Mucosa of descending colon (tissue), 3 donors: Measurements from ENCODE around the gene PDCD1. TPM values are rescaled to one million over a fixed set of nuclear protein-coding genes. Genes with fewer than 3 reads are reported as not detected.

Experiments used
- ATAC-seq: fragments of 200-7000 bp; cut with Tn5 transposase; one replicate; pipeline ENCODE4 v1.9.1; 2020; ENCODE audit warnings: mild to moderate bottlenecking, moderate library complexity
- DNase-seq, 3 donors: peaks; one replicate each; pipeline ENCODE4 v3.0.0-alpha.2; 2020
- H3K36me3 ChIP-seq: fragments of 200-600 bp; one replicate; pipeline ENCODE4 v1.8.0; 2021; ENCODE audit warnings: low read depth, mild to moderate bottlenecking
- H3K4me1 ChIP-seq: fragments of 200-600 bp; one replicate; pipeline ENCODE4 v1.8.0; 2021; ENCODE audit warnings: low read depth, mild to moderate bottlenecking
- H3K4me3 ChIP-seq: fragments of 200-600 bp; one replicate; pipeline ENCODE4 v1.8.0; 2021; ENCODE audit warnings: mild to moderate bottlenecking
- H3K9me3 ChIP-seq: fragments of 200-600 bp; one replicate; pipeline ENCODE4 v1.8.0; 2021; ENCODE audit warnings: mild to moderate bottlenecking
- intact Hi-C, 2 donors: fragments of 100-400 bp; cut with DNase I in 1 of 2; cut with micrococcal nuclease in 1 of 2; formaldehyde crosslinking; loops; one replicate each; pipeline versions ENCODE4 v1.11.0 to v1.11.1; 2022; cut with DNase I, micrococcal nuclease
- total RNA-seq, 3 donors: library from RNA; stranded (reverse); fragmentation: NEBNext Ultra II Directional in 2 of 3; extraction: Animal tissue kit (Norgen Biotek cat#: 25700) in 2 of 3; gene quantifications; one replicate each; pipeline versions ENCODE4 v1.2.1 to v1.2.4, GENCODE V29; 2021 to 2023
- TF ChIP-seq, protein P1 (sequence below): fragments of 200-600 bp; IDR thresholded peaks from one replicate; pipeline ENCODE4 v1.8.0; 2022; ENCODE audit warnings: antibody characterized with exemption, mild to moderate bottlenecking
- donor health status: DM: no; HTN: no; CAD: no; lungs with moderate emphysema.
- donor health status: DM: no; HTN: no; CAD: no.
- donor health status: DM: no; HTN: yes; CAD: no.

PDCD1 gene
- total RNA-seq, 3 donors from 2014 or later: 0.13 to 0.70 TPM; not detected in 1

DNA sequence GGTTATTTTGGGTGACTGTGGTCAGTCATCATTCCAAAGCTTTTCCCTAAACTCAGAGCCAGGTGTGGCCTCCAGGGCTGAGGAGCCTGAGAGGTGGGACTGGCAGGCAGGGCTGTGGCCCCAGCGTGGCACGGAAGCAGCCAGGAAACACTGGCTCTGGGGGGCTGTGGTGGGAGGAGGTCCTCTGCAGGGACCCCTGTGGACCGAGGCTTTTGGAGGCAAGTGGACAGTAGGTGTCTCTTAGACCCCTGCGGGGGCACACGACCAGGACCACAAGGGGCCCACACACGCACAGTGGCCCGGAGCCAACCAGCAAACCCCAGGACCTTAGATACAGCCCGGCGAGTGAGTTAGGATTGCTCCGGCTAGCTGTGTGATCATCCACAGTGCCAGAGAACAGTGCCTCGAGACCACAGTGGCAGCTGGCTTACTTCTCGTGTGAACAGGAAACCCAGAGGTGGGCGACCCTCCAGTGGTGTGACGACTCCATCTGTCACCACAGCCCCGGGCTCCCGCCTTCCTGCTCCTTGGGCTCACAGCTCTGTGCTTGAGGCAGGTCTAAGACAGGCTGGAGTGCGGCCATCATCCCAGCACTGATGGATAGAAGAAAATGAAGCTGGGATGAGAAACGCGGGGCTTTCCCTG lies 9.2 kb upstream of the PDCD1 start:
- TF ChIP-seq, protein P1, sequence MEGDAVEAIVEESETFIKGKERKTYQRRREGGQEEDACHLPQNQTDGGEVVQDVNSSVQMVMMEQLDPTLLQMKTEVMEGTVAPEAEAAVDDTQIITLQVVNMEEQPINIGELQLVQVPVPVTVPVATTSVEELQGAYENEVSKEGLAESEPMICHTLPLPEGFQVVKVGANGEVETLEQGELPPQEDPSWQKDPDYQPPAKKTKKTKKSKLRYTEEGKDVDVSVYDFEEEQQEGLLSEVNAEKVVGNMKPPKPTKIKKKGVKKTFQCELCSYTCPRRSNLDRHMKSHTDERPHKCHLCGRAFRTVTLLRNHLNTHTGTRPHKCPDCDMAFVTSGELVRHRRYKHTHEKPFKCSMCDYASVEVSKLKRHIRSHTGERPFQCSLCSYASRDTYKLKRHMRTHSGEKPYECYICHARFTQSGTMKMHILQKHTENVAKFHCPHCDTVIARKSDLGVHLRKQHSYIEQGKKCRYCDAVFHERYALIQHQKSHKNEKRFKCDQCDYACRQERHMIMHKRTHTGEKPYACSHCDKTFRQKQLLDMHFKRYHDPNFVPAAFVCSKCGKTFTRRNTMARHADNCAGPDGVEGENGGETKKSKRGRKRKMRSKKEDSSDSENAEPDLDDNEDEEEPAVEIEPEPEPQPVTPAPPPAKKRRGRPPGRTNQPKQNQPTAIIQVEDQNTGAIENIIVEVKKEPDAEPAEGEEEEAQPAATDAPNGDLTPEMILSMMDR: no peak
- H3K4me3 ChIP-seq: no peak overlapping the region
- DNase-seq: peak in 1 of 3 donors; percentile 75
- no peaks in the 10 kb centered on the region for H3K4me1 ChIP-seq
- peak; percentile 37 for ATAC-seq
- no peaks in the 10 kb centered on the region for H3K36me3 ChIP-seq
- H3K9me3 ChIP-seq: no peaks in the 10 kb centered on the region
- intact Hi-C loops: no loop called here

DNA sequence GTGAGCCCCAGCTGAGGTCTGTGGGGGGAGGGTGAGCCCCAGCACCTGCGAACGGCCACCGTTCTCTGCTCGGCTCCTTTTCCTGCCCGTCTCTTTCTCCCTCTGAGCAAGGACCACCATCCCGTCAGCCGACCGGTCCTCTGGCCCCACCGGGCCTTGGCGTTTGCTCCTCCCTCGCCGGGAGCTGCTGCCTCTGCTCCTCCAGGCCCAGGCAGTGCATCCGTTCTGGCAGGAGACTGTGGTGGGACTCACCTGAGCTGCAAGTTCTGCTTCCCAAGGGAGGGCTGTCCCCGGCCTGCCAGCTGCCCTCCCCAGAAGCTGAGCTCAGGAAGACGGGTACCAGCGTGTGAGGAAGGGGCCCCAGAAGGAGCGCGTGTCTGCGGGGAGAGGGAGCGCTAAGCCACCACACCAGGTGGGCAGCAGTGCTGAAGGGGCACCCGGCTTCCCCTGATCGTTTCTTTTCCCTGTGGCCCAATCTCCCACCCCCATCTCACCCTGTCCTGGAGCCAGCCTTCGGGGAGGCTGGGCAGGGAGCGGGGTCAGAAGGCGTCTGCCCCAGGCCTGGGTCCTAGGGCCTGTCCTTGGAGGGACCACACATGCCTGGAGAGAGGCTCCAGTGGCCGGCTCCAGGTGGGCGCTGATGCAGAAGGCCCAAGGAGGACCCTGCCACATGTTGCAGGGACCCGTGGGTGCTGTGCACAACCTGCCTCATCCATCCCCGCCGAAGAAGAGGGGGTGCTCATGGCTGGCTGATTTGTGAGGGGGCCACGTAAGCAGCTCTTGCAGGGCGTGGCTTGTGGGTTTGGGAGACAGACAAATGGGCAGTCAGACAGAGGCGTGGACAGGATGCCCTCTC lies 8.3 kb upstream of the PDCD1 start:
- DNase-seq (peak in 1 of 3 donors; percentile 48), ATAC-seq (no peak)
- TF ChIP-seq, protein P1: no peak
- intact Hi-C loops: no loop called here
- H3K4me3 ChIP-seq: no peak overlapping the region
- H3K4me1 ChIP-seq: no peaks in the 10 kb centered on the region
- no peaks in the 10 kb centered on the region for H3K36me3 ChIP-seq
- H3K9me3 ChIP-seq: no peaks in the 10 kb centered on the region

DNA sequence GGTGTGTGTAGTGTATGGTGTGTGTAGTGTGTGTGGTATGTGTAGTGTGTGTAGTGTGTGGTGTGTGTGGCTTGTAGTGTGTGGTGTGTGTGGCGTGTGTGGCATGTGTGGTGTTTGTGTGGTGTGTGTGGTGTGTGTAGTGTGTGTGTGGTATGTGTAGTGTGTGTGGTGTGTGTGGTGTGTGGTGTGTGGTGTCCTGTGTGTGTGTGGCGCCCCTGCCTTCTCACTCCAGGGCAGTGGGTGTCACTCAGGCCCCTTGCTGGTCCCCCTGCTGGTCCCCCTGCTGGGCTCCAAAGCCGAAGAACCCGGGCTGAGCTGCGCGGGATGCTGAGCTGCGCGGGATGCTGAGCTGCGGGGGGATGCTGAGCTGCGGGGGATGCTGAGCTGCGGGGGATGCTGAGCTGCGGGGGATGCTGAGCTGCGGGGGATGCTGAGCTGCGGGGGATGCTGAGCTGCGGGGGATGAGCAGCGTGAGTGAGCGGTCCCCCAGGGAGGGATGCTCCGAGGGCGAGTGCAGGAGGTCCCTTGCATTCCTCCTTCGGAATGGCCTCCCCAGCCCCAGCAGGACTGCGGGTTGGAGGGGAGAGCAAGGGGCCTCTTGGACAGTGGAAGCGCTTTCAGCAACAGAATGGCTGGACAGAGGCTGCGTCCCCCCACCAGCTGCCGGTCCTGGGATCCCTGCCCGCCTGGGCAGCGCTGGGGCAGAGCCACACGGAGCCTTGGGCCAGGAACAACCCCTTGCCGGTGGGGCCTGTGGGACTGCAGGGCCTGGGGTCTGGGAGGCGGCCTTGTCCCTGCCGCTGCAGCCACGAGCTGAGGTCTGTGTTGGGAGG lies 7.5 kb upstream of the PDCD1 start:
- Histone ChIP-seq H3K9me3 (no peaks in the 10 kb centered on the region), H3K4me3 (no peak overlapping the region), H3K36me3 (no peaks in the 10 kb centered on the region), H3K4me1 (no peaks in the 10 kb centered on the region)
- ATAC-seq: no peak
- intact Hi-C loops: no loop called here
- peak in 1 of 3 donors; percentile 43 for DNase-seq
- TF ChIP-seq, protein P1: no peak

DNA sequence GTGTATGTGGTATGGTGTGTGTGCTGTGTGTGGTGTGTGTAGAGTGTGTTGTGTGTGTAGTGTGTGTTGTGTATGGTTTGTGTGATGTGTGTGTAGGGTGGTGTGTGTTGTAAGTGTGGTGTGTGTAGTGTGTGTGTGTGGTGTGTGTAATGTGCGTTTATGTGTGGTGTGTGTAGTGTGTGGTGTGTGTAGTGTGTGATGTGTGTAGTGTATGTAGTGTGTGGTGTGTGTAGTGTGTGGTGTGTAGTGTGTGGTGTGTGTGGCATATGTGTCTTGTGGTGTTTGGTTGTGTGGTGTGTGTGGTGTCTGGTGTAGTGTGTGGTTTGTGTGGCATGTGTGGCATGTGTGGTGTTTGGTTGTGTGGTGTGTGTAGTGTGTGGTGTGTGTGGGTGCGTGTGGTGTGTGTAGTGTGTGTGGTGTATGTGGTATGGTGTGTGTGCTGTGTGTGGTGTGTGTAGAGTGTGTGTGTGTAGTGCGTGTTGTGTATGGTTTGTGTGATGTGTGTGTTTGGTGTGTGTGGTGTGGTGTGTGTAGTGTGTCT lies 6.8 kb upstream of the PDCD1 start:
- no peaks in the 10 kb centered on the region for H3K9me3 ChIP-seq
- DNase-seq (no peak), ATAC-seq (no peak)
- TF ChIP-seq, protein P1: no peak
- H3K4me1 ChIP-seq: peaks cover 2% of the 10 kb centered on the region
- intact Hi-C loops: no loop called here
- H3K36me3 ChIP-seq: no peaks in the 10 kb centered on the region
- H3K4me3 ChIP-seq: no peak overlapping the region

DNA sequence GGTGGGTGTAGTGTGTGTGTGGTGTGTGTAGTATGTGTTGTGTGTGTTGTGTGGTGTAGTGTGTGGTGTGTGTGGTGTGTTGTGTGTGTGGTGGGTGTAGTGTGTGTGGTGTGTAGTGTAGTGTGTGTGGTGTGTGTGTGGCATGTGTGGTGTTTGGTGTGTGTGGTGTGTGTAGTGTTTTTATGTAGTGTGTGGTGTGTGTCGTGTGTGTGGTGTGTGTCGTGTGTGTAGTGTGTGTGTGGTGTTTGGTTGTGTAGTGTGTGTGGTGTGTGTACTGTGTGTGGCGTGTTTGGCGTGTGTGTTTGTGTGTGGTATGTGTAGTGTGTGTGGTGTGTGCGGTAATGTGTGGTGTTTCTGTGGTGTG lies 6.1 kb upstream of the PDCD1 start:
- Histone ChIP-seq H3K9me3 (no peaks in the 10 kb centered on the region), H3K4me3 (no peak overlapping the region), H3K36me3 (no peaks in the 10 kb centered on the region), H3K4me1 (peaks cover 9% of the 10 kb centered on the region)
- ATAC-seq (no peak), DNase-seq (no peak)
- intact Hi-C loops: no loop called here
- TF ChIP-seq, protein P1: no peak
